Heart right ventricle (tissue), 16 donors: Measurements from ENCODE around the gene ITSN1. TPM values are rescaled to one million over a fixed set of nuclear protein-coding genes. Genes with fewer than 3 reads are reported as not detected.

ENCODE experiments used
- ATAC-seq, 8 donors: fragments of 200-7000 bp; cut with Tn5 transposase; one replicate each; pipeline ENCODE4 v1.9.1; 2020; ENCODE audit warnings: mild to moderate bottlenecking in 8 of 8, moderate library complexity in 8 of 8, moderate number of reproducible peaks in 1 of 8
- DNase-seq, 2 donors: peaks; one replicate each; pipeline ENCODE4 v3.0.0-alpha.2; 2020
- H3K27ac ChIP-seq, 10 donors: fragments of 200-600 bp; sonication (generic) in 2 of 10; one replicate each; pipeline versions ENCODE4 v1.5.0 to v1.8.0; 2020 to 2022; ENCODE audit warnings: mild to moderate bottlenecking in 3 of 10
- H3K27me3 ChIP-seq, 7 donors: fragments of 200-600 bp; one replicate each; pipeline ENCODE4 v1.8.0; 2021 to 2022; ENCODE audit warnings: mild to moderate bottlenecking in 2 of 7
- H3K36me3 ChIP-seq, 9 donors: fragments of 200-600 bp; sonication (generic) in 1 of 9; one replicate each; pipeline versions ENCODE4 v1.5.0 to v1.8.0; 2020 to 2022; ENCODE audit warnings: mild to moderate bottlenecking in 2 of 9
- H3K4me1 ChIP-seq, 9 donors: fragments of 200-600 bp; sonication (generic) in 1 of 9; one replicate each; pipeline versions ENCODE4 v1.5.0 to v1.8.0; 2020 to 2022; ENCODE audit warnings: mild to moderate bottlenecking in 4 of 9
- H3K4me3 ChIP-seq, 10 donors: fragments of 200-600 bp; sonication (generic) in 2 of 10; one replicate each; pipeline versions ENCODE4 v1.5.0 to v1.8.0; 2020 to 2022; ENCODE audit warnings: mild to moderate bottlenecking in 7 of 10, moderate library complexity in 2 of 10
- H3K9me3 ChIP-seq, 11 donors: fragments of 200-600 bp in 10 of 11; sonication (generic) in 2 of 11; one replicate each; pipeline versions ENCODE4 v1.5.0 to v1.8.0; 2013 to 2022; ENCODE audit warnings: mild to moderate bottlenecking in 2 of 11, control low read depth in 1 of 11, moderate library complexity in 1 of 11
- WGBS, 2 donors: extraction: QIAGEN DNeasy Blood & Tissue Kit; methylation state at CpG; one replicate each; pipeline ENCODE4 v1.1.7; 2013; ENCODE audit warnings: inconsistent platforms in 1 of 2; 5-methylcytosine and 5-hydroxymethylcytosine counted together
- intact Hi-C, 10 donors: fragments of 100-400 bp; cut with DNase I; formaldehyde crosslinking; loops; one replicate each; pipeline versions ENCODE4 v1.11.1 to v1.14.2; 2022
- polyA plus RNA-seq, 2 donors: library from polyadenylated mRNA; stranded (reverse); fragments of 200-250 nt; gene quantifications; one replicate each; pipeline ENCODE4 v1.2.3, GENCODE V29; 2013
- total RNA-seq, 10 donors: library from RNA; stranded (reverse); fragmentation: NEBNext Ultra II Directional in 3 of 10; extraction: Animal tissue kit (Norgen Biotek cat#: 25700) in 3 of 10; gene quantifications; one replicate each; pipeline versions ENCODE4 v1.2.1 to v1.2.4, GENCODE V29; 2021 to 2023
- TF ChIP-seq, protein P1 (sequence below), 9 donors: fragments of 200-600 bp; sonication (generic) in 2 of 9; IDR thresholded peaks; one replicate each; pipeline versions ENCODE4 v1.5.0 to v1.8.0; 2021 to 2022; ENCODE audit warnings: antibody characterized with exemption in 9 of 9, mild to moderate bottlenecking in 5 of 9, moderate library complexity in 1 of 9
- donor health status: Arrhythmogenic right ventricular cardiomyopathy.
- donor health status: ischemic (EF 13 %, LVEDD 7.1; RV severe dilation, severe dysfunction).
- donor health status: healthy with polysubstance abuse.
- donor health status: DM: no; HTN: yes; CAD: no.
- donor health status: DM: no; HTN: no; CAD: no.
- donor health status: ischemic (EF 25% LVEDD 6.9; RV normal size, moderate dysfunction).
- donor health status: ischemic (EF 25% LVEDD 5.7; RV mildly dilated, moderate dysfunction).
- donor health status: healthy.
- donor health status: DM: yes; HTN: yes; CAD: no.
- donor health status: Ischemic cardiomyopathy.
- donor health status: ischemic (EF 35%, LVEDD 5.7; RV mildly dilated, moderate dysfunction).
- donor health status: nonischemic (EF 11% LVEDD 7.7; RV severe dilation, severe dysfunction).
- donor health status: DM: yes; HTN: yes; CAD: no.
- donor health status: PGD.
- donor health status: ischemic (EF 29% LVEDD 5.4; RV normal size, mild dysfunction).
- donor health status: nonischemic (EF 23%, LVEDD 6.1; RV moderate dilation, normal function).

ITSN1 gene
- total and polyA plus RNA-seq, 12 donors: 14.6 to 47.3 (median 32.3) TPM

- H3K9me3 ChIP-seq: no peaks in the 10 kb centered on the region
- no peak for DNase-seq
- H3K4me3 ChIP-seq: no peak overlapping the region
- TF ChIP-seq, protein P1, sequence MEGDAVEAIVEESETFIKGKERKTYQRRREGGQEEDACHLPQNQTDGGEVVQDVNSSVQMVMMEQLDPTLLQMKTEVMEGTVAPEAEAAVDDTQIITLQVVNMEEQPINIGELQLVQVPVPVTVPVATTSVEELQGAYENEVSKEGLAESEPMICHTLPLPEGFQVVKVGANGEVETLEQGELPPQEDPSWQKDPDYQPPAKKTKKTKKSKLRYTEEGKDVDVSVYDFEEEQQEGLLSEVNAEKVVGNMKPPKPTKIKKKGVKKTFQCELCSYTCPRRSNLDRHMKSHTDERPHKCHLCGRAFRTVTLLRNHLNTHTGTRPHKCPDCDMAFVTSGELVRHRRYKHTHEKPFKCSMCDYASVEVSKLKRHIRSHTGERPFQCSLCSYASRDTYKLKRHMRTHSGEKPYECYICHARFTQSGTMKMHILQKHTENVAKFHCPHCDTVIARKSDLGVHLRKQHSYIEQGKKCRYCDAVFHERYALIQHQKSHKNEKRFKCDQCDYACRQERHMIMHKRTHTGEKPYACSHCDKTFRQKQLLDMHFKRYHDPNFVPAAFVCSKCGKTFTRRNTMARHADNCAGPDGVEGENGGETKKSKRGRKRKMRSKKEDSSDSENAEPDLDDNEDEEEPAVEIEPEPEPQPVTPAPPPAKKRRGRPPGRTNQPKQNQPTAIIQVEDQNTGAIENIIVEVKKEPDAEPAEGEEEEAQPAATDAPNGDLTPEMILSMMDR (IDR thresholded peaks at IDR 0.05): no peak
- no peaks in the 10 kb centered on the region for H3K27me3 ChIP-seq
- intact Hi-C loops: loop anchor here in 5 of 10 donors (5.0 to 10.0 kb wide), 3 partner anchors 132 to 255 kb away; partner anchors contain the start of genes CRYZL1 (in 4 of the 5) and ITSN1 (in 4 of the 5)
- peaks cover 0 to 27% (median 0%) of the 10 kb centered on the region in 9 donors for H3K36me3 ChIP-seq
- ATAC-seq: no peak
- H3K4me1 ChIP-seq: peaks cover 0 to 22% (median 12%) of the 10 kb centered on the region in 9 donors
- 80% methylated on average over 5 of the region's 5 CpGs for WGBS, 2 donors
- H3K27ac ChIP-seq: no peak overlapping the region
Measured at GRCh38 chr21:33897098-33897497, 254.8 kb downstream of the ITSN1 start.

GRCh38 chr21:33897739-33898138 is 255.4 kb downstream of the ITSN1 start:
- no peak overlapping the region for H3K27ac ChIP-seq
- peaks cover 0 to 33% (median 3%) of the 10 kb centered on the region in 9 donors for H3K36me3 ChIP-seq
- TF ChIP-seq, protein P1 (IDR thresholded peaks at IDR 0.05): no peak
- H3K9me3 ChIP-seq: no peaks in the 10 kb centered on the region
- no peak overlapping the region for H3K4me3 ChIP-seq
- H3K27me3 ChIP-seq: no peaks in the 10 kb centered on the region
- ATAC-seq (no peak), DNase-seq (no peak)
- 95 to 96% methylated on average over 3 of the region's 3 CpGs for WGBS, 2 donors
- H3K4me1 ChIP-seq: peaks cover 0 to 23% (median 12%) of the 10 kb centered on the region in 9 donors
- intact Hi-C loops: loop anchor here in 5 of 10 donors (5.0 to 10.0 kb wide), 3 partner anchors 133 to 255 kb away; partner anchors contain the start of genes CRYZL1 (in 4 of the 5) and ITSN1 (in 4 of the 5)

DNA sequence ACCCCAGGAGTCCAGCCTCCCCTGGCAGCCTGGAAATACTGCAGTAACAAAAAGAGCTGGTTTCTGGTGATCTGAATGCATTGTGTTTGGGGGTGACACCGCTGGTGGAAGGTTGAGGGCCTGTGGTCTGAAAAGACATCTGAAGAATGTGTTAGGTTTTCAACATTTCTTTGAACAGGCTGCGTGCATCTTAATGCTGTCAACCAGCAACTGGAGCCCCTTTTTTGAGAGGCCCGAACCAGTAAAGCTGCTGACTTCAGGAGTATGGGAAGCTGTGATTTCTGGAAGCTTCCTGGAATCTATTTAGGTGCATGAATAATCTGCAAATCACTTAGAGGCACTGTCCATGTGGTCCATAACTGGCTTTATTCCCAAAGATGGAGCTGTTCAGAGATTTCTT is 256.3 kb downstream of the ITSN1 start:
- Histone ChIP-seq H3K27me3 (no peaks in the 10 kb centered on the region), H3K4me3 (no peak overlapping the region), H3K36me3 (peaks cover 0 to 42% (median 12%) of the 10 kb centered on the region in 9 donors), H3K27ac (no peak overlapping the region), H3K9me3 (no peaks in the 10 kb centered on the region), H3K4me1 (peaks cover 0 to 23% (median 12%) of the 10 kb centered on the region in 9 donors)
- ATAC-seq: no peak
- intact Hi-C loops: loop anchor here in 5 of 10 donors (5.0 to 10.0 kb wide), 3 partner anchors 134 to 256 kb away; partner anchors contain the start of genes CRYZL1 (in 4 of the 5) and ITSN1 (in 4 of the 5)
- TF ChIP-seq, protein P1 (IDR thresholded peaks at IDR 0.05): no peak
- 91 to 92% methylated on average over 3 of the region's 3 CpGs for WGBS, 2 donors
- no peak for DNase-seq

DNA sequence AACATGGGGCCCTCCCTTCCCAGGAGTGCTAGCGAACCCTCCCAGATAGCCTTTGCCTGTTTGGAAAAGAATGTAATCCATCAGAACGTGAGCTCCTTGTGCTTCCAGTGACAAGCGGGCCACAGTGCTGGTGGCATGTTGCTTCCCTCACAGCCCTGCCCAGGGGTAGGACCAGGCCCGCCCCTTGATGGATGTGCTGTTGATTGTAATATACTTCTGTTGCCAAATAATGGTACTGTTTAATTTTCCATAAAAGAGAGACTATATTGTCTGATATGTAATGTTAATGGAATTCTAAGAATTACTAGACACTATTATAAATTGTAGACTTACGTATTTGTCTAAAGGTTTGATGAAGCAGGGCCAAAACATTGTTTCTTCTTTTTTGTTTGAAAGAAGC is 256.9 kb downstream of the ITSN1 start:
- intact Hi-C loops: loop anchor here in 5 of 10 donors (5.0 to 10.0 kb wide), 3 partner anchors 134 to 257 kb away; partner anchors contain the start of genes CRYZL1 (in 4 of the 5) and ITSN1 (in 4 of the 5)
- H3K27ac ChIP-seq: no peak overlapping the region
- DNase-seq: no peak
- no peaks in the 10 kb centered on the region for H3K27me3 ChIP-seq
- peaks cover 0 to 48% (median 18%) of the 10 kb centered on the region in 9 donors for H3K36me3 ChIP-seq
- no peak for ATAC-seq
- peaks cover 0 to 18% (median 8%) of the 10 kb centered on the region in 9 donors for H3K4me1 ChIP-seq
- H3K9me3 ChIP-seq: no peaks in the 10 kb centered on the region
- WGBS, 2 donors: 83 to 91% methylated on average over 5 of the region's 5 CpGs
- TF ChIP-seq, protein P1 (IDR thresholded peaks at IDR 0.05): no peak
- H3K4me3 ChIP-seq: no peak overlapping the region
